ENCODE data around the gene MAGEB17. TPM values are rescaled to one million over a fixed set of nuclear protein-coding genes. Genes with fewer than 3 reads are reported as not detected.
"Not testable (repeated sequence)": the region's sequence is repeated elsewhere in the genome, so short reads cannot be mapped to it uniquely, and the experiment has no call there.

The MAGEB17 gene
- total RNA-seq, 4 donors from 2014 or later: 1.6 TPM; not detected in 3

- Histone ChIP-seq H3K4me1 (no peaks in the 10 kb centered on the region), H3K27me3 (no peaks in the 10 kb centered on the region), H3K36me3 (no peaks in the 10 kb centered on the region), H3K4me3 (no peak overlapping the region), H3K9me3 (no peaks in the 10 kb centered on the region), H3K27ac (no peak overlapping the region)
- no peak for DNase-seq
- in situ Hi-C loops (cut with MboI; ENCODE audit: low pct_ligation_motif_present in 1 of 4, low pct_unique_long_range_greater_than_20kb in 1 of 4, low sequenced_read_pairs in 3 of 4) (no loop called here), intact Hi-C loops (cut with DNase I; ENCODE audit: low total_unique reads) (no loop called here)
- 82 to 100% methylated on average over 1 to 5 of the region's 5 CpGs for WGBS, 2 donors (ENCODE audit: low coverage in 1 of 2)
- no peak for TF ChIP-seq POLR2AphosphoS5 (IDR thresholded peaks at IDR 0.05)
- TF ChIP-seq CTCF (IDR thresholded peaks at IDR 0.05): no peak
- no peak for TF ChIP-seq EP300 (IDR thresholded peaks at IDR 0.05; ENCODE audit: low read depth)
- no peak for TF ChIP-seq POLR2A (IDR thresholded peaks at IDR 0.05)
Measured at GRCh38 chrX:16156692-16157331, 10.5 kb upstream of the MAGEB17 start.

GRCh38 chrX:16160729-16161128 lies 6.6 kb upstream of the MAGEB17 start:
- no peak overlapping the region for H3K4me3 ChIP-seq
- no peak overlapping the region for H3K27ac ChIP-seq
- H3K4me1 ChIP-seq: no peaks in the 10 kb centered on the region
- 60 to 72% methylated on average over 1 to 3 of the region's 3 CpGs for WGBS, 2 donors (ENCODE audit: low coverage in 1 of 2)
- H3K36me3 ChIP-seq: no peaks in the 10 kb centered on the region
- intact Hi-C loops (cut with DNase I; ENCODE audit: low total_unique reads): no loop called here
- no peaks in the 10 kb centered on the region for H3K27me3 ChIP-seq
- TF ChIP-seq POLR2A (IDR thresholded peaks at IDR 0.05) (no peak), POLR2AphosphoS5 (IDR thresholded peaks at IDR 0.05) (no peak), CTCF (IDR thresholded peaks at IDR 0.05) (no peak), EP300 (IDR thresholded peaks at IDR 0.05; ENCODE audit: low read depth) (no peak)
- no peak for DNase-seq
- in situ Hi-C loops (cut with MboI; ENCODE audit: low pct_ligation_motif_present in 1 of 4, low pct_unique_long_range_greater_than_20kb in 1 of 4, low sequenced_read_pairs in 3 of 4): no loop called here
- H3K9me3 ChIP-seq: no peaks in the 10 kb centered on the region

GRCh38 chrX:16161173-16161572 lies 6.1 kb upstream of the MAGEB17 start:
- H3K27ac ChIP-seq; H3K36me3 ChIP-seq; intact Hi-C loops (cut with DNase I; ENCODE audit: low total_unique reads); DNase-seq; H3K4me3 ChIP-seq; in situ Hi-C loops (cut with MboI; ENCODE audit: low pct_ligation_motif_present in 1 of 4, low pct_unique_long_range_greater_than_20kb in 1 of 4, low sequenced_read_pairs in 3 of 4); H3K9me3 ChIP-seq; H3K27me3 ChIP-seq; H3K4me1 ChIP-seq: not testable (repeated sequence)
- 87% methylated on average over 2 of the region's 2 CpGs; no CpG with 5 or more reads in 1 of the 2 donors for WGBS, 2 donors (ENCODE audit: low coverage in 1 of 2)

GRCh38 chrX:16162391-16162790 lies 4.9 kb upstream of the MAGEB17 start:
- WGBS, 2 donors (ENCODE audit: low coverage in 1 of 2): 63 to 100% methylated on average over 2 to 5 of the region's 5 CpGs
- Histone ChIP-seq H3K27ac (no peak overlapping the region), H3K9me3 (no peaks in the 10 kb centered on the region), H3K27me3 (no peaks in the 10 kb centered on the region), H3K4me1 (no peaks in the 10 kb centered on the region), H3K4me3 (no peak overlapping the region), H3K36me3 (no peaks in the 10 kb centered on the region)
- intact Hi-C loops (cut with DNase I; ENCODE audit: low total_unique reads): no loop called here
- no peak for TF ChIP-seq CTCF (IDR thresholded peaks at IDR 0.05)
- no peak for TF ChIP-seq EP300 (IDR thresholded peaks at IDR 0.05; ENCODE audit: low read depth)
- TF ChIP-seq POLR2A (IDR thresholded peaks at IDR 0.05): no peak
- no peak for TF ChIP-seq POLR2AphosphoS5 (IDR thresholded peaks at IDR 0.05)
- no peak for DNase-seq
- in situ Hi-C loops (cut with MboI; ENCODE audit: low pct_ligation_motif_present in 1 of 4, low pct_unique_long_range_greater_than_20kb in 1 of 4, low sequenced_read_pairs in 3 of 4): no loop called here

- 79 to 100% methylated on average over 2 to 3 of the region's 3 CpGs for WGBS, 2 donors (ENCODE audit: low coverage in 1 of 2)
- Histone ChIP-seq H3K4me3 (no peak overlapping the region), H3K4me1 (no peaks in the 10 kb centered on the region), H3K36me3 (no peaks in the 10 kb centered on the region), H3K9me3 (no peaks in the 10 kb centered on the region), H3K27me3 (no peaks in the 10 kb centered on the region), H3K27ac (no peak overlapping the region)
- TF ChIP-seq EP300 (IDR thresholded peaks at IDR 0.05; ENCODE audit: low read depth) (no peak), POLR2AphosphoS5 (IDR thresholded peaks at IDR 0.05) (no peak), CTCF (IDR thresholded peaks at IDR 0.05) (no peak), POLR2A (IDR thresholded peaks at IDR 0.05) (no peak)
- DNase-seq: no peak
- in situ Hi-C loops (cut with MboI; ENCODE audit: low pct_ligation_motif_present in 1 of 4, low pct_unique_long_range_greater_than_20kb in 1 of 4, low sequenced_read_pairs in 3 of 4) (no loop called here), intact Hi-C loops (cut with DNase I; ENCODE audit: low total_unique reads) (no loop called here)
Measured at GRCh38 chrX:16164748-16165147, 2.5 kb upstream of the MAGEB17 start.

All from transverse colon (tissue), 4 donors.